Gastrocnemius medialis (tissue), 4 donors: Measurements from ENCODE around the gene LIN7A.

Source experiments
- CTCF ChIP-seq, 5 experiments: fragments of 450-650 bp in 3 of 5; fragments of 200-600 bp in 2 of 5; sonication (generic) in 2 of 5; IDR thresholded peaks in 4 of 5; conservative IDR thresholded peaks in 1 of 5; 1 replicate in 4 of 5; 2 replicates in 1 of 5; pipeline ENCODE4 v1.5.1; 2016 to 2019; ENCODE audit warnings: antibody characterized with exemption in 5 of 5, mild to moderate bottlenecking in 3 of 5, moderate library complexity in 3 of 5
- POLR2A ChIP-seq, 2 donors: fragments of 450-650 bp; IDR thresholded peaks; one replicate each; pipeline ENCODE4 v1.6.1; 2017; ENCODE audit warnings: antibody characterized with exemption in 2 of 2, mild to moderate bottlenecking in 2 of 2, moderate library complexity in 2 of 2

GRCh38 chr12:80814453-80814852, 123.3 kb downstream of the LIN7A start:
- TF ChIP-seq CTCF (IDR thresholded peaks at IDR 0.05 in 4 of 5, conservative IDR thresholded peaks at IDR 0.05 in 1 of 5) = no peak
- no peak for TF ChIP-seq POLR2A (IDR thresholded peaks at IDR 0.05)
